GM12873 (cell line): ENCODE measurements around the gene TSPAN4.

ENCODE experiments used
- TF ChIP-seq, protein P1 (sequence below): IDR thresholded peaks from 2 replicates; pipeline ENCODE4 v1.5.1; 2012; ENCODE audit warnings: low read depth, mild to moderate bottlenecking, moderate library complexity, low read length, control low read depth; ENCODE audit not compliant: insufficient read depth; ENCODE audit errors: missing control alignments

The TSPAN4 gene

DNA sequence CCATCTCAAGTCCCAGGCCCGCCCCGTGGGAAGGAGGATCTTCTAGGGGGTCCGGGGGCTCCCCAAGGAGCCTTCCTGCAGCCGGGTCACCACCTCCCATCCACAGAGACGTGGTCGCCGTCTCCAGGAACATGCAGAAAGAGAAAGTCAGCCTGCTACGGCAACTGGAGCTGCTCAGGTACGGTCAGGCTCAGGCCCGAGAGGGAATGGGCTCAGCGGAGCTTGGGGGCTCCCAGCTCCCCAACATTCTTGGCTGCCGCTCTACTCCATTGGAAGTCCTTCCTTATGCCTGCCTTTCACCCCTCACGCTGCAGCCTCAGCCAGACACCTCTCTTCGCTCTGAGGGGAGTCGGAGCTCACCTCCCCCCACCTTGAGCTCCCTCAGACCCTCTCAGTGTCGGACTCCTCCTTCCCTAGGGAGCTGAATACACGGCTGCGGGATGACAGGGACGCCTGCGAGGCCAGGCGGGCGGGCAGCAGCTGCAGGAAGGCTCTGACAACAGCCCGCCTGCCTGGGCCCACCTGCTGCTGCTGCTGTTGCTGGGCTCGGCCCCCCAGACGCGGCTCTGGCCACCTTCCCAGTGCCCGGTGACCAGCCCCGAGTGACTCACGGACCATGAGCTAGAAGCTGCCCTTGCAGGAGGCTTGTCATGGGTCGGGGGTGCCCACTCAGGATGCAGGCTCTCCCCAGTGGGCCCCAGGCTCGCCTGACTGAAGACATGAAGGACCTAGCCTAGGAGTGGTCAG is 11.4 kb upstream of the TSPAN4 start:
- TF ChIP-seq, protein P1, sequence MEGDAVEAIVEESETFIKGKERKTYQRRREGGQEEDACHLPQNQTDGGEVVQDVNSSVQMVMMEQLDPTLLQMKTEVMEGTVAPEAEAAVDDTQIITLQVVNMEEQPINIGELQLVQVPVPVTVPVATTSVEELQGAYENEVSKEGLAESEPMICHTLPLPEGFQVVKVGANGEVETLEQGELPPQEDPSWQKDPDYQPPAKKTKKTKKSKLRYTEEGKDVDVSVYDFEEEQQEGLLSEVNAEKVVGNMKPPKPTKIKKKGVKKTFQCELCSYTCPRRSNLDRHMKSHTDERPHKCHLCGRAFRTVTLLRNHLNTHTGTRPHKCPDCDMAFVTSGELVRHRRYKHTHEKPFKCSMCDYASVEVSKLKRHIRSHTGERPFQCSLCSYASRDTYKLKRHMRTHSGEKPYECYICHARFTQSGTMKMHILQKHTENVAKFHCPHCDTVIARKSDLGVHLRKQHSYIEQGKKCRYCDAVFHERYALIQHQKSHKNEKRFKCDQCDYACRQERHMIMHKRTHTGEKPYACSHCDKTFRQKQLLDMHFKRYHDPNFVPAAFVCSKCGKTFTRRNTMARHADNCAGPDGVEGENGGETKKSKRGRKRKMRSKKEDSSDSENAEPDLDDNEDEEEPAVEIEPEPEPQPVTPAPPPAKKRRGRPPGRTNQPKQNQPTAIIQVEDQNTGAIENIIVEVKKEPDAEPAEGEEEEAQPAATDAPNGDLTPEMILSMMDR, result no peak

DNA sequence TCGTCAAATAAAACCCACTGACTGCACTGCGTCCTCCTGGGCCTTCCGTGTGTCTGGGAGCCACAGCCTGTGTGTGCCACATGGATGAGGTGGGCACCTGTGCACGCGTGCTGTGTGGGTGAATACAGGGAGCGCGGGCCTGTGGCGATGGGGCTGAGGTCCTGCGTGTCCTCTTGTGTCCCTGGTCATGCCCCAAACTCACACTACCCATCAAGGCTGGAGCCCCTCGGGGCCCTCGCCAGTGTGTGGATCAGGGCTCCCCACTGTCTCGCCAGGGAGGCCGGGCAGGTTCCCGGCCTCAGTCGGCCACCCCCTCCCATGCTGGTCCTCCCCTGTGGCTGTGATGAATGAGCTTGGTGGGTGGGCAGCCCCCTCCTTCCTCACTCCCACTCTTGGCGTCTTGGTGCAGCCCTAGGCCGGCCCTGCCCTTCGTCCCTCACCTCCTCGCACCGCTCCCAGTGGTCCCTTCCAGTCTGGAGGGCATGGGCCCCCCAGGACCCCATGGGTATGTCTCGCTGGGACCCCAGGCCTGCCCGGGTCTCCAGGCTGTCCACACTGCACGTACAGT is 10.6 kb upstream of the TSPAN4 start:
- TF ChIP-seq, protein P1, result no peak

DNA sequence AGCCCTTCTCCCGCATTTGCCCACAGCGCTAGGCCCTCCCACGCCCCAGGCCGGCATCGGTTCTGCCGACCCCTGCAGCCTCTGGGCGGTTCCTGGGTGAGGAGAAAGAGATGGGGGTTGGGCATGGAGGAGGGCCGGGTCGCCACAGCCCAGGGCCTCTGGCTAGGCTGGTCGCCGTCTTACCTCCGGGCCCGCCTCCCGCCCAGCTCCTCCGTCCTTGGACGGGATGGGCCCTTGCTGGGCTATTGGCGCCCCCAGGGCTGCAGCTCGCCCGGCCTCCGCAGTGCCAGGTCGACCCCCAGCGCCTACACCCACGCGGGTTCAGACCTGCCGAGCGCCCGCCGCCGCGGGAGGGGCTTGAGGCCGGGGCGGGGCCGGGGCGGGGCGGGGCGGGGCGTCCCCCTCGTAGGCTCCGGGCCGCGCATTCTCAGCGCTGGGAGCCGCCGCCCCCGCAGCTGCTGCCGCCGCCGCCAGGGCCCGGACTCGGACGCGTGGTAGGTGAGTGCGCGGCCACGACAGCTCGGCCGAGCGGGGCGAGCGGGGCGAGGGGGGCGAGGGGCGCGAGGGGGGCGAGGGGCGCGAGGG is 10.0 kb upstream of the TSPAN4 start, which contains the start of gene CD151:
CD151 (plus strand) TSS at position 424 of the 585 bp plus-strand sequence. CDS start 3,118 bp downstream, outside the sequence.
- TF ChIP-seq, protein P1, result no peak

DNA sequence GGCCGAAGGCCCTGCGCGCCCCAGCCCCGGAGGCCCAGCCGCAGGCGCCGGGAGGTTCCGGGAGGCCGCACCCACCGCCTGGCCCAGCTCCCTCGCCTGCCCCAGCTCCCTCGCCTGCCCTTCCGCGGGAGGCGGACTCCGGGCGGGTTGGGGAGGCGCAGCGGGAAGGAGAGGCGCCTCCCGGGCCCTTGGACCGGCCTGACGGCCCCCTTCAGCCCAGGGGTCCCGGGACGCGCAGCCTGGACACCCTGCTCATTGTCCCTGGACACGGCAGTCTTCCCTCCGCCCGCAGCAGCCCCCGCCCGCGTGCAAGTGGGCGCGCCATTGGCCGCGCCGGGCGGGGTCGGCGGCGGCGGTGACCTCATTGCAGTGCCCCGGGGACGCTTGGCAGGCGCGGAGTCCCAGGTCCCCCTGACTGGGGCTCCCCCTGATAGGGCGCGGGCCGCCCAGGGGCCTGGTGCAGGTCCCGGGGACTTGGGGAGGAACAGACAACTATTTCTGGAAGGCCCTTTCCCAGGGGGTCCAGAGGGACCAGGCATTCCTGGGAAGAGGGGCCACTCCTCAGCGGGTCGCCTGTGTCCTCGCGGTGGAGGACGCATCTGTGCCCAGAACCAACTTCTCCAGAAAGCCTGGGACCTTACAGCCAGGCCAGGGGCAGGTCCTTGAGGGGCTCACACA is 9.4 kb upstream of the TSPAN4 start:
- TF ChIP-seq, protein P1, result no peak

DNA sequence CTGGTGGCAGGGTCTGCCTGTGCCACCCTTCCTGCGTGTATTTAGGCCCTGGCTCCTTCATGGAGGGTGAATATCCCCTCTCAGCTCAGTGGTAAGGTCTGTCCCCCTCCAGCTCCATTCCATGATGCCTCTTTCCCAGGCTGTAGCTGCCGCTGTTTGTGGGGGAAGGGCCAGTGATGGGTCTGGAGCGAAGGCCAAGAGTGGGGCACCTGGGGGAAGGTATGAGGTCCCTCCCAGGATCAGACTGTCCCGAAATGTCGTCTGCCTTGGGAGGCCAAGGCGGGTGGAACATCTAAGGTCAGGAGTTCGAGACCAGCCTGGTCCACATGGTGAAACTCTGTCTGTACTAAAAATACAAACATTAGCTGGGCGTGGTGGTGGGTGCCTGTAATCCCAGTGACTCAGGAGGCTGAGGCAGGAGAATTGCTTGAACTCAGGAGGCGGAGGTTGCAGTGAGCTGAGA is 8.8 kb upstream of the TSPAN4 start:
- TF ChIP-seq, protein P1, result no peak

DNA sequence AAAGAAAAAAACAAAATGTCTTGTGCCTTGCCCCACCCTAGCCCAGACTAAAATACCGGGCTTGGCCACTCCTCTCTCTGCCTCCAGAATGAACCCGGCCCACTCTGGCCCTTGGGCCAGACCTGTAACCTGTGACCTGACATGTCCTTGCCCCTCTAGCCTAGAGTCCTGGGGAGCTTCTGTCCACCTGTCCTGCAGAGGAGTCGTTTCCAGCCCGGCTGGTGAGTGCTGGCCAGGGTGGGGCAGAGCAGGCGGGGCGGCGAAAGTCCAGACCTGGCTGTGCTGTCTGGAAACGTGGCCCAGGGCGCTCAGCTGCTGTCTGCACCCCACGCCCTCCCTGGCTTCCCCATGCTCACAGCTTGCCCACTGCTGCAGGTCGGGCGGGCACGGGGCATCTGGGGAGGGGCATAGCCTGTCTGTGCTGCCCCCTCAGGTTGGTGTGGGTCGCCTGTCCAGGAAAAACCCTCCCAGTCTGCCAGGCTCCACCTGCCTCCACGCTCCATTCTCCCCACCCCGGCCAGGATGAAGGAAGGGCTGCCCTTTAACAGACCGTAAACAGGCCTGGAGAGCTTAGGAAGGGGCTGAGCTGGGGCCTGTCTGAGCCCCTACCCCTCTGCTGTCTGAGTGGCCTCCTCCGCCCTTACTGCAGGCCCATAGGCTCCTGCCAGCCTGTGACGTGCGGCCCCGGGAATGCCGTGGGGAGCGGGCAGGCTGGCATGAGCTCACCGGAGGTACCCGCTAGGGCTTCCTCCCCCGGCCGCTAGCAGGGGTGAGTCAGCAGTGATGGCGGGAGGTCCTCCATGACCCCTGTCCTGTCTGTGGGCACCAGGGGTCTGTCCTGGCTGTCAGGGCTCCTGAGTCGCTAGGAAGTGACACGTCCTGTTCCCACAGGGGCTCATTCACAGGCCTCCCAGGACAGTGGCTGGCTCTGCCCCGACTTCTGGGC is 8.0 kb upstream of the TSPAN4 start:
- TF ChIP-seq, protein P1, result no peak
